Aorta (tissue), 5 donors: Measurements from ENCODE around the gene PACS1. TPM values are rescaled to one million over a fixed set of nuclear protein-coding genes. Genes with fewer than 3 reads are reported as not detected.

Source experiments
- ATAC-seq: fragments of 200-7000 bp; cut with Tn5 transposase; one replicate; pipeline ENCODE4 v1.9.1; 2022; ENCODE audit warnings: moderate library complexity; ENCODE audit not compliant: low FRiP score
- DNase-seq, 2 donors: peaks; one replicate each; pipeline ENCODE4 v3.0.0-alpha.2; 2020
- H3K27ac ChIP-seq, 2 donors: one replicate each; pipeline ENCODE4 v1.5.1; 2013; ENCODE audit warnings: low read length in 2 of 2, mild to moderate bottlenecking in 2 of 2, moderate library complexity in 2 of 2, control low read depth in 1 of 2, inconsistent platforms in 1 of 2, low read depth in 1 of 2
- H3K27me3 ChIP-seq, 2 donors: one replicate each; pipeline ENCODE4 v1.6.1; 2013; ENCODE audit warnings: control low read depth in 1 of 2, low read length in 1 of 2, mild to moderate bottlenecking in 1 of 2, moderate library complexity in 1 of 2; ENCODE audit not compliant: insufficient read depth in 2 of 2, control insufficient read depth in 1 of 2
- H3K36me3 ChIP-seq, 2 donors: one replicate each; pipeline ENCODE4 v1.6.1; 2013; ENCODE audit warnings: control low read depth in 1 of 2, low read length in 1 of 2, mild to moderate bottlenecking in 1 of 2; ENCODE audit not compliant: insufficient read depth in 2 of 2, control insufficient read depth in 1 of 2
- H3K4me1 ChIP-seq, 2 donors: one replicate each; pipeline ENCODE4 v1.6.1; 2013; ENCODE audit warnings: low read length in 2 of 2, control low read depth in 1 of 2, mild to moderate bottlenecking in 1 of 2, moderate library complexity in 1 of 2; ENCODE audit not compliant: insufficient read depth in 2 of 2, control insufficient read depth in 1 of 2
- H3K4me3 ChIP-seq, 2 donors: one replicate each; pipeline ENCODE4 v1.5.1; 2013; ENCODE audit warnings: low read length in 2 of 2, control low read depth in 1 of 2, mild to moderate bottlenecking in 1 of 2
- H3K9me3 ChIP-seq: one replicate; pipeline ENCODE4 v1.6.1; 2013; ENCODE audit warnings: mild to moderate bottlenecking, low read length; ENCODE audit not compliant: control insufficient read depth
- WGBS, 2 donors: extraction: QIAGEN DNeasy Blood & Tissue Kit; methylation state at CpG; one replicate each; pipeline ENCODE4 v1.1.7; 2013; 5-methylcytosine and 5-hydroxymethylcytosine counted together
- intact Hi-C, 2 donors: fragments of 100-400 bp; cut with DNase I; formaldehyde crosslinking; loops; one replicate each; pipeline versions ENCODE4 v1.14.2 to v1.15.0; 2022
- polyA plus RNA-seq, 2 donors: library from polyadenylated mRNA; stranded (reverse); fragments of 200-250 nt; gene quantifications; one replicate each; pipeline ENCODE4 v1.2.3, GENCODE V29; 2013
- total RNA-seq, 2 donors: library from RNA; stranded (reverse); fragmentation: NEBNext Ultra II Directional; extraction: Animal tissue kit (Norgen Biotek cat#: 25700); gene quantifications; one replicate each; pipeline ENCODE4 v1.2.1, GENCODE V29; 2021
- donor health status: healthy with polysubstance abuse.
- donor health status: Bipolar disorder and iron deficiency.
- donor health status: DM: no; HTN: no; CAD: no.
- donor health status: DM: no; HTN: no; CAD: no.
- donor health status: DM: yes; HTN: yes; CAD: no.

PACS1 gene
- total and polyA plus RNA-seq, 4 donors, result 16.2 to 119 (median 59.1) TPM

DNA sequence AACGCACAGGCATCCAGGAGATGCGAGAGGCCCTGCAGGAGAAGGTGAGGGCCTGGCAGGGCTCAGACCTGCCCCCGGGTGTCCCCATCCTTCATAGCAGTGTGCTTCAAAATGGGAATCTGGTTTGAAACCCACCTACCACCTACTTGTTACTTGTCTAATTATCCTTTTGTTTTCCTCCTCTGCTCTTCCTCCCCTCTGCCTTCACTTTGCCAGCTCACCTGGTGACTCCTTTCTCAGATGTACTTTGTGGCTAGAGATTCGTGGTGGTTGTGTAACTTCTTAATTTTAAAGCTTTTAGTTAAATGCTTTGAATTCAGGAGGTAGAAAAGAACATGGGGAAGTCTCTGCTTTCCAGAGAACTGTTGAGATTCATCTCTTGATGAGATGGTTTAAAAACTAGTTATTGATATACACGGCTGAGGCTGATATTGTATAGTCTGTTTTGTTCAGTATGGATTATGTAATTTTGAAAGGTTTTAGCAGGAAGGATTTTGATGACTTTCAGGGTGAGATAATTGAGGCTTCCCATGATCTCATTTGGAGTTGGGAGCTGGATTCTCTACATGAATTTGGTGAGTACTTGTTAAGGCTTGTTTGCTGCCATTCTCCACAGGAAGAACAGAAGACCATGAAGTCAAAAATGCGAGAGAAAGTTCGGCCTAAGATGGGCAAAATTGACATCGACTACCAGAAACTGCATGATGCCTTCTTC lies 9.9 kb upstream of the PACS1 start:
- ATAC-seq (no peak), DNase-seq (no peak)
- intact Hi-C loops, result no loop called here
- no peaks in the 10 kb centered on the region for H3K27me3 ChIP-seq
- peaks cover 17 to 29% of the 10 kb centered on the region in 2 donors for H3K36me3 ChIP-seq
- WGBS, 2 donors, result 74 to 77% methylated on average over 8 of the region's 8 CpGs
- no peaks in the 10 kb centered on the region for H3K4me1 ChIP-seq
- H3K27ac ChIP-seq, result no peak overlapping the region
- H3K4me3 ChIP-seq, result no peak overlapping the region
- no peaks in the 10 kb centered on the region for H3K9me3 ChIP-seq

DNA sequence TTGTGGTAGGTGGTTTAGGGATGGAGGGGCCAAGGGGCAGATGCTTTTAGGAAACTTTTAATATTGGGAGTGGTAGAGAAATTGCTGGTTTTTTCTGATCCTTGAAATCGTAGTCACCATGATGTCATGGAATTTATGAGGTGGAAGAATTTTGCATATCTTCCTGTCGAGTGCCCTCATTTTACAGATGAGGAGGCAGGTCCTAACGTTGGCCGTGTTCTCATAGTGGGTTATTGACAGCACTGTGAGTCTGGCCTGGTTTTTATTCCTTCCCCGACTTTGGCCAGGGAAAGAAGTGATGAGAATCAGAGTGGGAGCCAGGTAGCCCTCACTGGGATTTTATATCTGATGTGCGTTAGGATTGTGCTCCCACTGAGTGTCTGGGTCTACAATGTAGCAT lies 8.8 kb upstream of the PACS1 start:
- H3K27ac ChIP-seq, result no peak overlapping the region
- H3K4me3 ChIP-seq, result no peak overlapping the region
- no peak for ATAC-seq
- H3K4me1 ChIP-seq, result no peaks in the 10 kb centered on the region
- 72 to 77% methylated on average over 6 of the region's 6 CpGs for WGBS, 2 donors
- H3K36me3 ChIP-seq, result peaks cover 17 to 29% of the 10 kb centered on the region in 2 donors
- intact Hi-C loops, result no loop called here
- no peaks in the 10 kb centered on the region for H3K9me3 ChIP-seq
- DNase-seq, result no peak
- no peaks in the 10 kb centered on the region for H3K27me3 ChIP-seq

DNA sequence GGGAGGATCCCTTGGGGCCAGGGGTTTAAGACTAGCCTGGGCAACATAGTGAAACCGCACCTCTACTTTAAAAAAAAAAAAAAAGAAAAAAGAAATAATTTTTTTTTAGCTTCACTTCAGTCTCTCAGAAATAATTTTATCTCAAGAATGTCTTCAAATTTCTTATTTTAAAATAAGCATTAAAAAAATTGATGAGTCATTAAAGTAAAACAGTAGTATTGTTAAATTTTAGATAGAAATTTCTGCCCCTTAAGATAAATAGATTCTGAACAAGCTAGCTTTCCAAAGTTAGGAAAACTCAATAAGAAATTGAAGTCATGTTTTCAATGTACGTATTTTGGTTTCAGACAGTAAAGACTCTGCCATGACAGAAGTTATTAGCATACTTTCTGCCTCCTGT lies 7.7 kb upstream of the PACS1 start:
- WGBS, 2 donors, result 81 to 83% methylated on average over 2 of the region's 2 CpGs
- H3K9me3 ChIP-seq, result no peaks in the 10 kb centered on the region
- H3K4me3 ChIP-seq, result no peak overlapping the region
- H3K36me3 ChIP-seq, result peaks cover 17 to 30% of the 10 kb centered on the region in 2 donors
- no peak overlapping the region for H3K27ac ChIP-seq
- no peaks in the 10 kb centered on the region for H3K27me3 ChIP-seq
- DNase-seq, result no peak
- intact Hi-C loops, result no loop called here
- ATAC-seq, result no peak
- no peaks in the 10 kb centered on the region for H3K4me1 ChIP-seq

DNA sequence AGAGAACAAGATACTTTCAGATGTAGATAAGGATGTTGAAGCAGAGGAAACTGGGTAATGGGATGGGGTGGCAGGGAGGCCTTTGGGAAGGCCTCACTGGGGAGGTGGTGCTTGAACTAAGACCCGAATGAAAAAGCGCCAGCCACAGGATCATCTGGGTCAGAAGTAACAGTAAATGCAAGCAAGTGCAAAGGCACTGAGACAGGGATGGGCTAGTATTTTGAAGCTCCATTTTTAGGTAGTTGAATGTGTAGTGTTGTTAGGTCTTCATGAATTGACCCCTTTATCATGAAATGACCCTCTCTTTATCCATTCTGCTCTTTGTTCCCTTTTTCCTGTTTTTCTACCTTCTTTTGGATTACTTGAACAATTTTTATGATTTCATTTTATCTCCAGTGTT lies 6.2 kb upstream of the PACS1 start:
- intact Hi-C loops, result no loop called here
- Histone ChIP-seq H3K27ac (no peak overlapping the region), H3K9me3 (no peaks in the 10 kb centered on the region), H3K36me3 (peaks cover 10 to 30% of the 10 kb centered on the region in 2 donors), H3K4me1 (no peaks in the 10 kb centered on the region), H3K27me3 (no peaks in the 10 kb centered on the region), H3K4me3 (no peak overlapping the region)
- 92 to 98% methylated on average over 2 of the region's 2 CpGs for WGBS, 2 donors
- no peak for ATAC-seq
- no peak for DNase-seq

DNA sequence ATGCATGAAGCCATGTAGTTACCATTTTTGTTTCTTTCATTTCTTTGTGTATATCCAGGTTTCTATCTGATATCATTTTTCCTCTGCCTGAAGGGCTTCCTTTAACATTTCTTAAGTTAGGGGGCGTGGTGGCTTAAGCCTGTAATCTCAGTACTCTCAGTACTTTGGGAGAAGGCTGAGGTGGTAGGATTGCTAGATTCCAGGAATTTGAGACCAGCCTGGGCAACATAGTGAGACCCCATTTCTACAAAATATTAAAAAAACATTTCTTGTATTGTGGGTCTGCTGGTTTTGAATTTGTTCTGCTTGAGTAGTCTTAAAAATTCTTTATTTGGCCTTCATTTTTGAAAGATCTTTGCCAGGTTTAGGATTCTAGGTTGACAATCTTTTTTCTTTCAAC lies 5.5 kb upstream of the PACS1 start:
- H3K36me3 ChIP-seq, result peaks cover 10 to 25% of the 10 kb centered on the region in 2 donors
- DNase-seq, result no peak
- no peaks in the 10 kb centered on the region for H3K4me1 ChIP-seq
- intact Hi-C loops, result no loop called here
- H3K27ac ChIP-seq, result no peak overlapping the region
- H3K9me3 ChIP-seq, result no peaks in the 10 kb centered on the region
- ATAC-seq, result no peak
- H3K4me3 ChIP-seq, result no peak overlapping the region
- 96 to 100% methylated on average over 1 of the region's 1 CpG for WGBS, 2 donors
- no peaks in the 10 kb centered on the region for H3K27me3 ChIP-seq

DNA sequence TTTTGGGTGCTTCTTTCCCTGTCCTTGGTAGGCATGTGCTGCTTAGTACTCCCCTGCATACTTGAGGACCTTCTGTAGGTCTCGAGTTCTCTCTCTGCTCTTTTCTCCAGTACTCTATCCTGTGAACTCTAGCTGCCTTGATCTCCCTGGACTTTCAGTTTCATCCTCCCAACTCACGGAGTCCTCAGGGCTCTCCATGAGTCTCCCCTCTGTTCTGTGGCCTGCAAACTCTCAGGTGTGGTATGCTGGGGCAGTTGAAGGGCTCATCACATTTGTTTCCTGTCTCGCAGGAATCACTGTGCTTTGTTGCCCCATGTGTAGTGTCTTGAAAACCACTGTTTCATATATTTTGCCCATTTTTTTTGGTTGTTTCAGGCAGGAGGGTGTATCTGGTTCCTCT lies 3.3 kb upstream of the PACS1 start:
- Histone ChIP-seq H3K9me3 (no peaks in the 10 kb centered on the region), H3K36me3 (peaks cover 5 to 12% of the 10 kb centered on the region in 2 donors), H3K4me1 (no peaks in the 10 kb centered on the region), H3K4me3 (no peak overlapping the region), H3K27me3 (no peaks in the 10 kb centered on the region), H3K27ac (no peak overlapping the region)
- intact Hi-C loops, result loop anchor here in 1 of 2 donors (5.0 kb wide), 1 partner anchor 66 kb away; no protein-coding TSS in a partner anchor
- DNase-seq, result no peak
- WGBS, 2 donors, result 83 to 91% methylated on average over 3 of the region's 3 CpGs
- ATAC-seq, result no peak

DNA sequence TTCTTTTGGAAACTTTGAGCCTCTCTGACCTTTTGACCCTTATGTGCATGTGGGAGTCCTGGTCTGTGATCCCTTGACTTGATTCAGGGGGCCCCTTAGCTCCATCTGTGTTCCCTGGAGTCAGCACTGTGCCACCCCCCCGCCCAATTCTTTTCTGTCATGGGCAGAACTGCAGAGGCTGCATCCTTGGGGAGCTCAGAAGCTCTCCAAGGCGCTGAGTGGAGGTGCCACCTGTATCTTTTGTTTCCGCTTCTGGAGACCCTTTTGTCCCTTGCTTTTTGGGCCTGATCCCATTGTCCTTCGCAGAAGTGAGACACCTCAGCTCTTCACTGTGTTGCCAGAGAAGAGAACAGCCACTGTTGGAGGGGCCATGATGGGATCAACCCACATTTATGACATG lies 2.4 kb upstream of the PACS1 start:
- no peaks in the 10 kb centered on the region for H3K4me1 ChIP-seq
- 64 to 84% methylated on average over 4 of the region's 4 CpGs for WGBS, 2 donors
- H3K9me3 ChIP-seq, result no peaks in the 10 kb centered on the region
- H3K36me3 ChIP-seq, result peaks cover 5 to 11% of the 10 kb centered on the region in 2 donors
- intact Hi-C loops, result loop anchor here in 1 of 2 donors (5.0 kb wide), 1 partner anchor 65 kb away; no protein-coding TSS in a partner anchor
- no peaks in the 10 kb centered on the region for H3K27me3 ChIP-seq
- ATAC-seq, result no peak
- H3K4me3 ChIP-seq, result no peak overlapping the region
- peak overlapping the region in 1 of 2 donors; percentile 18 for H3K27ac ChIP-seq
- DNase-seq, result no peak

DNA sequence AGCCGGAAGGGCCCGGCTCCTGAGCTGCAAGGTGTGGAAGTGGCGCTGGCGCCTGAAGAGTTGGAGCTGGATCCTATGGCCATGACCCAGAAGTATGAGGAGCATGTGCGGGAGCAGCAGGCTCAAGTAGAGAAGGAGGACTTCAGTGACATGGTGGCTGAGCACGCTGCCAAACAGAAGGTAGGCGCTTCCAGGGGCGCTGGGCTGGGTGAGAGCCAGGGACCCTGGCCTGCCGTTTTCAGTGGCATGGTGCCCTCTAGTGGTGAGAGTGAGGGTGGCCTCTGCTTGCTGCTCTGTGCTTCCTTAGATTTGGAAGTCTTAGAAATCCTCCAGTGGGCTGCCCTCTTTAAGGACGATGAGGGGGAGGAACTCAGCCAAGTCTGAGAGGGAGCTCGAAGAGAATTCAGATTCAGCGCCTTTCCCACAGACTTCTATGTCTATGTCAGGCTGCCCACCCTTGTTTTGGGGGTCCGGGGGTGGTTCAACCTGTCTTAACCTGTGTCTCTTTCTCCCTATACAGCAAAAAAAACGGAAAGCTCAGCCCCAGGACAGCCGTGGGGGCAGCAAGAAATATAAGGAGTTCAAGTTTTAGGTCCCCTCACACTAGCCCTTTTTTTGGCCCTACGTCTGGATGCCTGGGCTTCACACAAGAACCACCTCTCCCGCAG lies 1.8 kb upstream of the PACS1 start:
- Histone ChIP-seq H3K36me3 (peaks cover 0 to 6% of the 10 kb centered on the region in 2 donors), H3K9me3 (no peaks in the 10 kb centered on the region), H3K4me1 (no peaks in the 10 kb centered on the region), H3K4me3 (no peak overlapping the region), H3K27me3 (no peaks in the 10 kb centered on the region), H3K27ac (peak overlapping the region; percentile 64 to 98)
- DNase-seq, result peak; percentile 79 to 89
- WGBS, 2 donors, result 44% methylated on average over 17 of the region's 17 CpGs
- ATAC-seq, result peak; percentile 71
- intact Hi-C loops, result loop anchor here in 1 of 2 donors (5.0 kb wide), 1 partner anchor 64 kb away; no protein-coding TSS in a partner anchor
